Fibroblast of villous mesenchyme (primary cell): ENCODE results near the gene POLDIP2. TPM values are rescaled to one million over a fixed set of nuclear protein-coding genes. Genes with fewer than 3 reads are reported as not detected.

ENCODE experiments used
- DNase-seq: peaks from one replicate; pipeline ENCODE4 v3.0.0-alpha.2; 2010; ENCODE audit warnings: low read depth
- H3K4me3 ChIP-seq: 2 replicates; pipeline ENCODE4 v1.5.1; 2011; ENCODE audit warnings: low read depth, mild to moderate bottlenecking, low read length
- total RNA-seq: library from RNA; depleted of rRNA; stranded (reverse); fragments of >200 nt; gene quantifications from 2 replicates; pipeline ENCODE4 v1.2.3, GENCODE V29; 2012
- TF ChIP-seq, protein P1 (sequence below): IDR thresholded peaks from 2 replicates; pipeline ENCODE4 v1.5.1; 2012; ENCODE audit warnings: low read depth, mild to moderate bottlenecking, low read length; ENCODE audit not compliant: insufficient read depth

The POLDIP2 gene
- total RNA-seq, 1 donor = 85.5 TPM

DNA sequence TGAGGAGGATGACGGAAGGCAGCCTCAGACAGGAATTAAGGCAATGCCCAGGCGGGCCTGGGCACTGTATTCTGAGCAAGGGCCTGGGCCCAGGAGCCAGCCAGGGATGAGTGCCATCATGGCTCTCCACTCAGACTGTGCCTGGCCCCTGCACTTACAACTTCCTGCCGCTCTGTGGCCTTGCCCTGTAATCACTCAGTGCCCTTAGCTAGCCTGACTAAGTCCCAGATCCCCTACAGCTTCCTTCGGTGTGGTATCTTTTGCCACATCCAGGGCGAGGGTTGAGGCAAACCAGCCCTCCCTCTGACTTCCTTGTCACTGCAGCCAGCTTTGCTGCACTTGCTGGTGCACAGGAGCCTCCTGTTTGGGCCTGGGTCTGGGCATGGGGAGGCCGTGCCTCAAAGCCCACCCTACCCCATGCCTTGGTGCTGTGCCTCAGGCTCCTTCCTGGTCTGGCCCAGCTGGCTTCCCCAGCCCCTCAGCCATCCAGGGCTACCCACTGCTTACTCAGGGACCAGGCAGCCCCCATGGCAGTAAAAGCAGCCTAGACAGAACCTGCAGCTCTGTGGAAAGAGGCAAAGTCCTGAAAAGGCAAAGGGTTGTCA, 39.4 kb upstream of the POLDIP2 start:
- H3K4me3 ChIP-seq = no peak overlapping the region
- TF ChIP-seq, protein P1, sequence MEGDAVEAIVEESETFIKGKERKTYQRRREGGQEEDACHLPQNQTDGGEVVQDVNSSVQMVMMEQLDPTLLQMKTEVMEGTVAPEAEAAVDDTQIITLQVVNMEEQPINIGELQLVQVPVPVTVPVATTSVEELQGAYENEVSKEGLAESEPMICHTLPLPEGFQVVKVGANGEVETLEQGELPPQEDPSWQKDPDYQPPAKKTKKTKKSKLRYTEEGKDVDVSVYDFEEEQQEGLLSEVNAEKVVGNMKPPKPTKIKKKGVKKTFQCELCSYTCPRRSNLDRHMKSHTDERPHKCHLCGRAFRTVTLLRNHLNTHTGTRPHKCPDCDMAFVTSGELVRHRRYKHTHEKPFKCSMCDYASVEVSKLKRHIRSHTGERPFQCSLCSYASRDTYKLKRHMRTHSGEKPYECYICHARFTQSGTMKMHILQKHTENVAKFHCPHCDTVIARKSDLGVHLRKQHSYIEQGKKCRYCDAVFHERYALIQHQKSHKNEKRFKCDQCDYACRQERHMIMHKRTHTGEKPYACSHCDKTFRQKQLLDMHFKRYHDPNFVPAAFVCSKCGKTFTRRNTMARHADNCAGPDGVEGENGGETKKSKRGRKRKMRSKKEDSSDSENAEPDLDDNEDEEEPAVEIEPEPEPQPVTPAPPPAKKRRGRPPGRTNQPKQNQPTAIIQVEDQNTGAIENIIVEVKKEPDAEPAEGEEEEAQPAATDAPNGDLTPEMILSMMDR = no peak
- DNase-seq = peak; percentile 12

DNA sequence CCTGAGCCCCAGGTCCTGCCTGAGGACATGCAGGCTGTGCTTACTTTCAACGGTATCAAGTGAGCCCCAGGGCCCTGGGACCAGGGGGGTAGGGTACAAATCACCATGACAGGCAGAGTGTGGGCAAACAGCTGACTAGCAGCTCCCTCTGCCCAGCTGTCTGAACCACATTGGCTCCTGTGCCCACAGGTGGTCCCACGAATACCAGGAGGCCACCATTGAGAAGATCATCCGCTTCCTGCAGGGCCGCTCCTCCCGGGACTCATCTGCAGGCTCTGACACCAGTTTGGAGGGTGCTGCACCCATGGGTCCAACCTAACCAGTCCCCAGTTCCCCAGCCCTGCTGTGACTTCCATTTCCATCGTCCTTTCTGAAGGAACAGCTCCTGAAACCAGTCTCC, 38.6 kb upstream of the POLDIP2 start:
- TF ChIP-seq, protein P1 = no peak
- no peak for DNase-seq

DNA sequence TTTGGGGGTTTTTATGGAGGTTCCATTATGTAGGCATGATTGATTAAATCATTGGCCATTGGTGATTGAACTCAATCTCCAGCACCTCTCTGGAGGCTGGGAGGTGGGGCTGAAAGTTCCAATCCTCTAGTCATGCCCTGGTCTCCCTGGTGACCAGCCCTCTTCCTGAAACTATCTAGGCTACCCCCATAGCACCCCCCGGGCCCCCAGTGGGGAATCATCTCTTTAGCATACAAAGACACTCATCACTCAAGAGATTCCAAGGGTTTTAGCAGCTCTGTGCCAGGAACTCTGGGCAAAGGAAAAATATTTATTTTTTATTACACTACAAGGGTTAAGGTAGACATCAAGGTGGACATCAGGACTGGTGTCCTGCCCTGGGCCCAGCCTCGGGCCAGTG, 38.1 kb upstream of the POLDIP2 start:
- no peak overlapping the region for H3K4me3 ChIP-seq
- TF ChIP-seq, protein P1 = no peak
- DNase-seq = no peak

More for the DNA sequence above, 38.6 kb upstream of the POLDIP2 start:
- H3K4me3 ChIP-seq = no peak overlapping the region

DNA sequence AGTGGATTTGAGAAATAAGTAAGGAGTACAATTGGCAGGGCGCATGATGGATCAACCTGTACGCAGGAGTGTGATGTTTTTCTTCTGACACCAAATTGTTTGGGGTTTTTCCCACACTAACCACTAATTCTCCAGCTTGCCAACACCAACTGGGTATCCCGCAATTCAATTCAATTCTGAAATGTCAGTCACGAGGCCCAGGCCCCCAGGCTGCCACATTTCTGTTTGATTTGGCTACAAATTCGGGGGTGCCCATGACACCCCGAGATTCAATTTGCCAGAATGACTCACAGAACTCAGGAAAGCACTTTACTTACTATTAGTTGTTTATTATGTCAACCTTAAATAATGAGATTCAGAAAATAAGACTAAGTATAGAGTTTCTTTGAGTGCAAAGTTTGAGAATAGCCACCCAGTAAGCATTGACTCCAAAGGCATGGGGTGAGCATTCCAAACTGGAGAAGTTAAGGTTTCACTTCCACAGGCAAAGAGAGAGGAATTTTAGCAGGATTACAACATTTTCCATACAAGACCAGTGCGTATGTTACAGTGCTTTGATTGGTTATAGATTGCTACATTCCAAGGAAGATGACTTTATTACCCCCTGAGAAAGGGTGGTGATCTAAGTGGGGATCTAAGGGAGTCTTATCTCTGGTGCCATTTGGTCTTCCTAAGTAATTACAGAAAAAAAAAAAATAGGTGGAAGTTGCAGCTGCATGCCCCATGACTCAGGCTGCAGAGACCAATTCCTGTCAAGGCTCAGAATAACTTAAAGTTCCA, 37.2 kb upstream of the POLDIP2 start:
- TF ChIP-seq, protein P1 = no peak
- H3K4me3 ChIP-seq = no peak overlapping the region
- peak; percentile 92 for DNase-seq

DNA sequence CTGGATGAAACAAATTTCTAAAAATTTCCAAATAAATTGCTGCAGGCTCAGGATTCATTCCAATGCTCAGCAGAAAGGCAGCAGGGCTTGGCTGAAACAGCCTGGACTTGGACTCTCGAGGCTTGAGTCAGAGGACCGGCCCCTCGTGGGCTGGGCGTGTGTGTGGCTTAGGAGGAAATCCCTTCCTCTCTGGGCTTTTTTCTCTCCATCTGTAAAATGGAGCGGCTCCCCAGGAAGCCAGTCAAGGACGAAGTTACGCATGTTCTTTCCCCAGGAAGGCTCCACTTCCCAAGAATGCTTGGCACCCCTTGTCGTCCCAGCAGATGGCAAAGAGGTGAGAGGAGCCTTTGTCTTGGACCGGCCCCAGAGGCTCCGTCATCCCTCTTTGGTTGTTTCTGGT, 35.2 kb upstream of the POLDIP2 start:
- H3K4me3 ChIP-seq = no peak overlapping the region
- TF ChIP-seq, protein P1 = no peak
- DNase-seq = no peak

DNA sequence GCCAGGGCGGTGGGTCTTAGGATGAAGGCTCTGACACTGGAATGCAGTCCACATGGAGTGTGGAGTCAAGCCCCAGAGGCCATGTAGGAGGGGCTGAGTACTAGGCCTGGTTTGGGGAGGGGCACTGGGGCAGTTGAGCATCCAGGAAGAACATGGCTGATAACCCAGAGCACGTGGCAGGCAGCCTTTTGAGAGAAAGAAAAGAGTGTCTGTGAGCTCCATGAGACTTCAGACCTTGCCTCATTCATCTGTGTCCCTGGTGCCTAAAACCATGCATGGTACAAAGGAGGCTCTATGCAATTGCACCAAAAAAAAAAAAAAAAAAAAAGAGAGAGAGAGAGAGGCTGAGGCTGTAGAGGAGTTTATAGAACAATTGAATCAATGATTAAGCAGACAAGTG, 34.1 kb upstream of the POLDIP2 start:
- DNase-seq = no peak
- H3K4me3 ChIP-seq = no peak overlapping the region
- TF ChIP-seq, protein P1 = no peak

DNA sequence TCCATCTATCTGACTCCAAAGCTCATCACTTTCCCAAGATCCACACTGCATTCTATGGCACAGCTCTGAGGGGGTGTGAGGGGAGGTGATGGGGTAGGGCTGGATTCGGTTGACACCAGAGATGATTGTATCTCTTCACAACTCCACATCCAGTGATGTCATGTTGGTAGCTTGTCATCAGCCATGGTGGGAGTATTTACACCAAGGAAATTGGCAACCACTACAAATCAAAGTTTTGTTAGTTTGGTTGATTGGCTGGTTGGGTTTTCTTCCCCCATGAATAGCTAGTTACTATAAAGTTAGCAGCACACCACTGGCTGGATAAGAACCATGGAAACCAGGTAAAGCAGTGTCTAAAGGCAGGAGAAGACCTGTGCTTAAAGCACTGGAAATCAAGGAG, 33.7 kb upstream of the POLDIP2 start:
- no peak overlapping the region for H3K4me3 ChIP-seq
- no peak for DNase-seq
- TF ChIP-seq, protein P1 = no peak
